WTC11 (cell line): Measurements from ENCODE around the gene RNF150. TPM values are rescaled to one million over a fixed set of nuclear protein-coding genes. Genes with fewer than 3 reads are reported as not detected.

ENCODE experiments used
- ATAC-seq: fragments of 200-7000 bp; cut with Tn5 transposase; 2 replicates; pipeline ENCODE4 v1.10.0; 2021; ENCODE audit warnings: mild to moderate bottlenecking, moderate library complexity
- CTCF ChIA-PET: fragments of 300-600 bp; sonication (Branson Sonifier 250); formaldehyde crosslinking; loops from one replicate; lab custom pipeline; 2021; ENCODE audit warnings: antibody characterized with exemption; lab: Charles Lee
- POLR2A ChIA-PET: fragments of 350-600 bp; sonication (Branson Sonifier 250); formaldehyde crosslinking; loops from one replicate; lab custom pipeline; 2021; ENCODE audit warnings: antibody characterized with exemption; lab: Charles Lee
- DNase-seq: peaks from one replicate; pipeline ENCODE4 v3.0.0; 2021; ENCODE audit warnings: low spot score
- H3K27ac Mint-ChIP-seq: 2 replicates; pipeline ENCODE4 v1.8.0; 2021; ENCODE audit warnings: mixed read lengths
- H3K27me3 Mint-ChIP-seq: 2 replicates; pipeline ENCODE4 v1.8.0; 2021; ENCODE audit warnings: low read depth, mild to moderate bottlenecking, moderate library complexity, mixed read lengths
- H3K36me3 Mint-ChIP-seq: 2 replicates; pipeline ENCODE4 v1.8.0; 2021; ENCODE audit warnings: mixed read lengths
- H3K4me1 Mint-ChIP-seq: 2 replicates; pipeline ENCODE4 v1.8.0; 2022; ENCODE audit warnings: mixed read lengths
- H3K4me3 Mint-ChIP-seq: 2 replicates; pipeline ENCODE4 v1.8.0; 2021; ENCODE audit warnings: mild to moderate bottlenecking, moderate library complexity, mixed read lengths
- H3K9me3 Mint-ChIP-seq: 2 replicates; pipeline ENCODE4 v1.8.0; 2021; ENCODE audit warnings: mixed read lengths
- CDX4 ChIP-seq: fragments of 250-450 bp; sonication (Bioruptor Pico); IDR thresholded peaks from 2 replicates; pipeline ENCODE4 v1.9.0; 2021; ENCODE audit warnings: moderate library complexity, mild to moderate bottlenecking, inconsistent platforms, borderline replicate concordance
- CREM ChIP-seq: sonication (generic); formaldehyde crosslinking; IDR thresholded peaks from 2 replicates; pipeline ENCODE4 v1.8.1; 2022; ENCODE audit warnings: mild to moderate bottlenecking, missing genetic modification reagents, moderate library complexity
- E2F4 ChIP-seq: sonication (generic); formaldehyde crosslinking; IDR thresholded peaks from 2 replicates; pipeline ENCODE4 v1.8.1; 2022; ENCODE audit warnings: low read depth, mild to moderate bottlenecking, moderate library complexity, missing genetic modification reagents, borderline replicate concordance
- FOXP1 ChIP-seq: sonication (generic); formaldehyde crosslinking; IDR thresholded peaks from 2 replicates; pipeline ENCODE4 v1.8.0; 2022; ENCODE audit warnings: missing genetic modification reagents, mild to moderate bottlenecking, moderate library complexity, borderline replicate concordance
- FOXP4 ChIP-seq: sonication (generic); formaldehyde crosslinking; IDR thresholded peaks from 2 replicates; pipeline ENCODE4 v1.8.0; 2022; ENCODE audit warnings: mild to moderate bottlenecking, missing genetic modification reagents
- GRHL2 ChIP-seq: fragments of 250-450 bp; sonication (Bioruptor Pico); IDR thresholded peaks from 2 replicates; pipeline ENCODE4 v1.8.0; 2022; ENCODE audit warnings: mild to moderate bottlenecking, moderate library complexity; ENCODE audit not compliant: insufficient replicate concordance, severe bottlenecking
- JAZF1 ChIP-seq: fragments of 250-450 bp; sonication (Bioruptor Pico); IDR thresholded peaks from 2 replicates; pipeline ENCODE4 v1.9.0; 2021; ENCODE audit warnings: moderate library complexity, mild to moderate bottlenecking, inconsistent platforms
- MLX ChIP-seq: sonication (generic); formaldehyde crosslinking; IDR thresholded peaks from 2 replicates; pipeline ENCODE4 v1.8.1; 2023; ENCODE audit warnings: mild to moderate bottlenecking, missing genetic modification reagents, moderate library complexity
- OVOL2 ChIP-seq: fragments of 250-450 bp; sonication (Bioruptor Pico); IDR thresholded peaks from 2 replicates; pipeline ENCODE4 v1.9.0; 2021; ENCODE audit warnings: mild to moderate bottlenecking, borderline replicate concordance
- PRRX2 ChIP-seq: fragments of 250-450 bp; sonication (Bioruptor Pico); IDR thresholded peaks from 2 replicates; pipeline ENCODE4 v1.8.0; 2021; ENCODE audit warnings: mild to moderate bottlenecking
- SOX15 ChIP-seq: fragments of 250-450 bp; sonication (Bioruptor Pico); IDR thresholded peaks from 2 replicates; pipeline ENCODE4 v1.9.0; 2021; ENCODE audit warnings: mild to moderate bottlenecking
- TCF7 ChIP-seq: sonication (generic); formaldehyde crosslinking; IDR thresholded peaks from 2 replicates; pipeline ENCODE4 v1.8.0; 2022; ENCODE audit warnings: mild to moderate bottlenecking, low read depth, missing genetic modification reagents, moderate library complexity
- TP53 ChIP-seq: sonication (generic); formaldehyde crosslinking; IDR thresholded peaks from 2 replicates; pipeline ENCODE4 v1.8.1; 2023; ENCODE audit warnings: mild to moderate bottlenecking, missing genetic modification reagents
- ZNF138 ChIP-seq: sonication (generic); formaldehyde crosslinking; conservative IDR thresholded peaks from 2 replicates; pipeline ENCODE4 v1.8.1; 2022; ENCODE audit warnings: mild to moderate bottlenecking, moderate library complexity, missing genetic modification reagents
- ZNF532 ChIP-seq: fragments of 250-450 bp; sonication (Bioruptor Pico); IDR thresholded peaks from 2 replicates; pipeline ENCODE4 v1.9.0; 2021; ENCODE audit warnings: mild to moderate bottlenecking, borderline replicate concordance
- total RNA-seq: library from RNA; stranded (reverse); gene quantifications from 3 replicates; pipeline ENCODE4 v1.2.3, GENCODE V29; 2021
- TF ChIP-seq, protein P1 (sequence below): sonication (generic); formaldehyde crosslinking; IDR thresholded peaks from 2 replicates; pipeline ENCODE4 v1.8.1; 2023; ENCODE audit warnings: mild to moderate bottlenecking, missing genetic modification reagents, borderline replicate concordance
- TF ChIP-seq, protein P2 (sequence below): fragments of 250-450 bp; sonication (Bioruptor Pico); IDR thresholded peaks from 2 replicates; pipeline ENCODE4 v1.9.0; 2021; ENCODE audit warnings: mild to moderate bottlenecking

The RNF150 gene
- total RNA-seq, 1 experiment from 2014 or later: 5.9 TPM

DNA sequence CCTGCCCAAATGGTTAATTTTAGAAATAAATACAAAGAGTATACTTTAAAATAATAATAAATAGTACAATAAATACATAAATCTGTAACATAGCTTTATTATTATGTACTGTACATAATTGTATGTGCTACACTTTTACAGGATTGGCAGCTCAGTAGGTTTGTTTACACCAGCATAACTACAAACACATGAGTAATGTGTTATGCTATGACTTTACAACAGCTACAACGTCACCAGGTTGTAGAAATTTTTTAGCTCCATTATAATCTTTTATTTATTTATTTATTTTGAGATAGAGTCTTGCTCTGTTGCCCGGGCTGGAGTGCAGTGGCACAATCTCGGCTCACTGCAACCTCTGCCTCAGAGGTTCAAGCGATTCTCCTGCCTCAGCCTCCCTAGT lies 31.8 kb downstream of the RNF150 start (continued):
- TF ChIP-seq FOXP1 (CRISPR knock-in tag) (no peak), TP53 (no peak), FOXP4 (CRISPR knock-in tag) (no peak)

- Mint-ChIP-seq H3K27me3 (no peaks in the 10 kb centered on the region; the same call in 1 of the 2 replicates), H3K27ac (no peak overlapping the region), H3K4me1 (no peaks in the 10 kb centered on the region), H3K9me3 (peaks cover 4% of the 10 kb centered on the region; the same call in 1 of the 2 replicates), H3K36me3 (no peaks in the 10 kb centered on the region), H3K4me3 (no peak overlapping the region)
- POLR2A ChIA-PET: no interaction called here
- CTCF ChIA-PET: no interaction called here
- no peak for ATAC-seq
- TF ChIP-seq ZNF532 (CRISPR knock-in tag) (no peak), CDX4 (CRISPR knock-in tag) (no peak), JAZF1 (CRISPR knock-in tag) (no peak), OVOL2 (CRISPR knock-in tag) (no peak), ZNF138 (CRISPR knock-in tag) (no peak), SOX15 (CRISPR knock-in tag) (no peak), TCF7 (CRISPR knock-in tag) (no peak), GRHL2 (no peak)
- TF ChIP-seq, protein P1, sequence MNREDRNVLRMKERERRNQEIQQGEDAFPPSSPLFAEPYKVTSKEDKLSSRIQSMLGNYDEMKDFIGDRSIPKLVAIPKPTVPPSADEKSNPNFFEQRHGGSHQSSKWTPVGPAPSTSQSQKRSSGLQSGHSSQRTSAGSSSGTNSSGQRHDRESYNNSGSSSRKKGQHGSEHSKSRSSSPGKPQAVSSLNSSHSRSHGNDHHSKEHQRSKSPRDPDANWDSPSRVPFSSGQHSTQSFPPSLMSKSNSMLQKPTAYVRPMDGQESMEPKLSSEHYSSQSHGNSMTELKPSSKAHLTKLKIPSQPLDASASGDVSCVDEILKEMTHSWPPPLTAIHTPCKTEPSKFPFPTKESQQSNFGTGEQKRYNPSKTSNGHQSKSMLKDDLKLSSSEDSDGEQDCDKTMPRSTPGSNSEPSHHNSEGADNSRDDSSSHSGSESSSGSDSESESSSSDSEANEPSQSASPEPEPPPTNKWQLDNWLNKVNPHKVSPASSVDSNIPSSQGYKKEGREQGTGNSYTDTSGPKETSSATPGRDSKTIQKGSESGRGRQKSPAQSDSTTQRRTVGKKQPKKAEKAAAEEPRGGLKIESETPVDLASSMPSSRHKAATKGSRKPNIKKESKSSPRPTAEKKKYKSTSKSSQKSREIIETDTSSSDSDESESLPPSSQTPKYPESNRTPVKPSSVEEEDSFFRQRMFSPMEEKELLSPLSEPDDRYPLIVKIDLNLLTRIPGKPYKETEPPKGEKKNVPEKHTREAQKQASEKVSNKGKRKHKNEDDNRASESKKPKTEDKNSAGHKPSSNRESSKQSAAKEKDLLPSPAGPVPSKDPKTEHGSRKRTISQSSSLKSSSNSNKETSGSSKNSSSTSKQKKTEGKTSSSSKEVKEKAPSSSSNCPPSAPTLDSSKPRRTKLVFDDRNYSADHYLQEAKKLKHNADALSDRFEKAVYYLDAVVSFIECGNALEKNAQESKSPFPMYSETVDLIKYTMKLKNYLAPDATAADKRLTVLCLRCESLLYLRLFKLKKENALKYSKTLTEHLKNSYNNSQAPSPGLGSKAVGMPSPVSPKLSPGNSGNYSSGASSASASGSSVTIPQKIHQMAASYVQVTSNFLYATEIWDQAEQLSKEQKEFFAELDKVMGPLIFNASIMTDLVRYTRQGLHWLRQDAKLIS (CRISPR knock-in tag): no peak
- TF ChIP-seq, all 79 proteins: peak for 0
- DNase-seq: no peak
These were observed 33.9 kb downstream of the RNF150 start for GRCh38 chr4:141099326-141099725.

DNA sequence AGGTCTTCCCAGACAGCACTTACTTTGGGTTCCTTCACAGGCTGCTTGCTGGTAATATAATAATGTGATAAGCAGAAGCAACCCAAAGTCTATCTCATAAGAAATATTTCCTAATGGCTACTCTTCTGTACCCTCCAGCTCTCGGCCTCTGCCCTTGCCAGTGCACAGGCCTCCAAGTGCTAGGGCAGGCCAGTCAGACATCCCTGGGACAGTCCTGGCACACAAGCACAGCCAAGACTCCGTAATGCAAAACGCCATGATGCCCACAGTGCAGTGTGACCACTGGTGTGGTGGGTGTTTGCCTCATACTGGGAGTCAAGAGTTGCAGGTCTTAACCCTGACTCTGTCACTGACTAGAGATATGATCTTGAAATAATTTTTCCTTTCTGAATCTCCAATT lies 35.1 kb downstream of the RNF150 start:
- CTCF ChIA-PET: no interaction called here
- no peak for DNase-seq
- H3K9me3 Mint-ChIP-seq: peaks cover 14% of the 10 kb centered on the region
- no peak overlapping the region for H3K4me3 Mint-ChIP-seq
- no peaks in the 10 kb centered on the region; the same call in 1 of the 2 replicates for H3K27me3 Mint-ChIP-seq
- peaks cover 8% of the 10 kb centered on the region for H3K36me3 Mint-ChIP-seq
- ATAC-seq: no peak
- POLR2A ChIA-PET: no interaction called here
- no peaks in the 10 kb centered on the region for H3K4me1 Mint-ChIP-seq
- H3K27ac Mint-ChIP-seq: no peak overlapping the region
- no peak for TF ChIP-seq GRHL2
- no peak for TF ChIP-seq E2F4 (CRISPR knock-in tag)
- TF ChIP-seq PRRX2 (CRISPR knock-in tag): no peak
- TF ChIP-seq MLX (CRISPR knock-in tag): no peak
- TF ChIP-seq, protein P2, sequence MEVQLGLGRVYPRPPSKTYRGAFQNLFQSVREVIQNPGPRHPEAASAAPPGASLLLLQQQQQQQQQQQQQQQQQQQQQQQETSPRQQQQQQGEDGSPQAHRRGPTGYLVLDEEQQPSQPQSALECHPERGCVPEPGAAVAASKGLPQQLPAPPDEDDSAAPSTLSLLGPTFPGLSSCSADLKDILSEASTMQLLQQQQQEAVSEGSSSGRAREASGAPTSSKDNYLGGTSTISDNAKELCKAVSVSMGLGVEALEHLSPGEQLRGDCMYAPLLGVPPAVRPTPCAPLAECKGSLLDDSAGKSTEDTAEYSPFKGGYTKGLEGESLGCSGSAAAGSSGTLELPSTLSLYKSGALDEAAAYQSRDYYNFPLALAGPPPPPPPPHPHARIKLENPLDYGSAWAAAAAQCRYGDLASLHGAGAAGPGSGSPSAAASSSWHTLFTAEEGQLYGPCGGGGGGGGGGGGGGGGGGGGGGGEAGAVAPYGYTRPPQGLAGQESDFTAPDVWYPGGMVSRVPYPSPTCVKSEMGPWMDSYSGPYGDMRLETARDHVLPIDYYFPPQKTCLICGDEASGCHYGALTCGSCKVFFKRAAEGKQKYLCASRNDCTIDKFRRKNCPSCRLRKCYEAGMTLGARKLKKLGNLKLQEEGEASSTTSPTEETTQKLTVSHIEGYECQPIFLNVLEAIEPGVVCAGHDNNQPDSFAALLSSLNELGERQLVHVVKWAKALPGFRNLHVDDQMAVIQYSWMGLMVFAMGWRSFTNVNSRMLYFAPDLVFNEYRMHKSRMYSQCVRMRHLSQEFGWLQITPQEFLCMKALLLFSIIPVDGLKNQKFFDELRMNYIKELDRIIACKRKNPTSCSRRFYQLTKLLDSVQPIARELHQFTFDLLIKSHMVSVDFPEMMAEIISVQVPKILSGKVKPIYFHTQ: no peak
- TF ChIP-seq CREM (CRISPR knock-in tag): no peak
